ENCODE results near the gene TENM4. TPM values are rescaled to one million over a fixed set of nuclear protein-coding genes. Genes with fewer than 3 reads are reported as not detected.

TENM4 gene
- polyA plus RNA-seq, 3 donors = 21.1 to 26.5 (median 26.0) TPM

DNA sequence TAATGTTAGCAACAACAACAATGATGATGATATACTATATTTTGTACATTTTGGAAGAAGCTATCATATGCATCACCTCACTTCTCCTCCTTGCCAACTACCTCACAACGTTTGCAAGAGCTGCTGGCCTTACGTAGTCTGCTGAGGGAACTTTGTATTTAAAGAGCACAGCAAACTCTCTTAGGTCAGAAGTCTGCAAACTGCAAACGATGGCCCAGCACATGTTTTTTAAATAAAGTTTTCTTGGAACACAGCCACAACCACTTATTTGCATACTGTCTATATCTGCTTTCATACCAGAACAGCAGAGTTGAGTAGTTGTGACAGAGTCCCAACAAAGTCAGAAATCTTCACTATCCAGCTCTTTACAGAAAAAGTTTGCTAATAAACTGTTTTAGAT lies 261.7 kb downstream of the TENM4 start:
- DNase-seq = no peak

DNA sequence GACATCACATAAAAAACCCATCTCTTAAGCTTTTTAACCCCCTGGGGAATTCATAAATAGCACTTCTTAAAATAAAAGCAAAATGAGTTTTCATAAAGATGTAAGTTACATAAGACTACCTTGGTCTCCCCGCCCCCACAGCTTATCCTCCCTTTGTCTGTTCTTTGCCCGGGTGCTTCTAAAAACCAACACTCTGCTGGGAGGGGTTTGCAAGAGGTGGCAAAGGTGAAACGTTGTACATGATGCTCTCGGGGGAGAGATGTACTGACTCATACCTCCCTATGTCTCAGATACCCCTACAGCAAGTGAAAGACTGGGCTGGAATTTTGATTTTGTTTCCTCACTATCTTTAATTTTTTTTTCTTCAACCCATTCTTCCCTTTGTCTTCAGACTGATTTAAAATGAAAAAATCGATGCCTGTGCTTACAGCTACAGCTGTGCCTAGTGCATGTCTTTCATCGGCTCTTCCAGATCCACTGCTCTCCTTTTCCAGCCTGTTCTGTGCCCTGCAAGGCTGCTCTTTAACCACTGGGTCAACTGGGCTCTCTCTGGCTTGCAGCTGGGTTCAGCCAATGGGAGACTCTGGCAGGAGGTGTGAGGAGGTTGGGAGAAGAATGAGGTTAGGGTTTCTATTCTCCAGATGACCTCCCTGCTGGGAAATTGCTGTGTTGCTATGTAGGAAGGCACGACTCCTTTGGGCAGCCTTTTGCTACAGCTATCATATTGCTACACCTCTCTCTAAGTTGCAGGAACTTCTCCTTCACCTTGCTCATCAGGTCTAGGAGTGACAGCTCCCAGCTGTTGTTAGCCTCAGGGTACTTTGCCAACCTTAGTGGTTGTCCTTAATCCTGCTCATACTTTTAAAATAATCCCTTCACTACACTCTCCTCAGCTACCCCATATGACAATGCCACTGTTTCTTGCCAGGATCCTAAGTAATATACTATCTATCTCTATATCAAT lies 266.5 kb downstream of the TENM4 start:
- no peak for DNase-seq

DNA sequence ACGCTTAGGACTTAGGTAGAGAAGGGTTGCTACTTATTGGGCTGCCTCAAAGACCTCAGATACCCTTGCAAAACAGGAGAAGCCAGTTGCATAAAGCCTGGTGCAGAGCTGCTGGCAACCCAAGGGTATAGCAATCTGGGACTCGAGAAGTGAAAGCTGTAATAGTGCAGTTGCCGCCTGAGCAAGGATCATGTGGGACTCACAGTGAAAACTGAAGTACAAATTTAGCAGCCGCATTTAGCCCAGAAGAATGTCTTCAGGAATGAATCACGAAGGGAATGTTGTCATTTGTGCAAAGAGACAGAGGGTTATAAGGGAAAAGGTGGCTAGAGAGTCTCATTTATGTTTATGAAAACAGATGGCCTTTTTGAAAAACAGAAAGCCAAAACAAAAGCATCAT lies 267.2 kb downstream of the TENM4 start:
- DNase-seq = no peak

DNA sequence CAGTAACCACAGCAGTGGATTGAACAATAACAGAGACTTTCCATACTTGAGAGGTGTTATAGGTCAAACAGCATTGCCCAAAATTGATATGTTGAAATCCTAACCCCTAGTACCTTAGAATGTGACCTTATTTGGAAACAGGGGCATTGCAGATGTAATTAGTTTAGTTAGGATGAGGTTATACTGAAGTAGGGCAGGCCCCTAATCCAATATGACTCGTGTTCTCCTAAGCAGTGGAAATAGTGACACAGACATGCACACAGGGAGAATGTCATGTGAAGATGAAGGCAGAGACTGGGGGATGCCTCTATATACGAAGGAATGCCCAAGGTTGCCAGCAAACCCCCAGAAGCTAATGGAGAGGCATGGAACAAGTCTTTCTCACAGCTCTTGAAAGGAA lies 270.5 kb downstream of the TENM4 start:
- DNase-seq = no peak

DNA sequence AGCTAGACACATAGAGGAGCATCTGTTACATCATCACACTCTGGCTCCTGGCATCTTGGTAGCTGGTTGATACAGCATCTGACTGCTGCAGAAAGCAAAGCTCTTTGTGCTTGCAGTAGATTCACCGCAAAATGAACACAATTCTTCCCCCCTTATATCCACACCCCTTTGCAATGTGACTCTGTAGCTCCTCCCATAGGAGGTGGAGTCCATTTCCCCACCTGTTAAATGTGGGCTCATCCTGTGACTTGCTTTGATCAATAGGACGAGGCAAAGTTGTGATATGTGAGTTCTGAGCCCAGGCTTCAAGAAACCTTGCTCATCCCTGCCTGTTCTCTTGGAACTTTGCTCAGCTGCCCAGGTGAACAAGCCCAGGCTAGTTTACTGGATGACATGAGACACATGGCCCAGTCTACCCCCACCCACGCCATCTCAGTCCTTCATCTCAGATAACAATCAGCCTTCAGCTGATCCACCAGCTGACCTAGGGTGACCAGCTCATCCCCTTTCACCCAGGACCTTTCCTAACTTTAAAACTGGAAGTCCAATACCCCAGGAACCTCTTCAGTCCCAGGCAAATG lies 272.2 kb downstream of the TENM4 start:
- no peak for DNase-seq

DNA sequence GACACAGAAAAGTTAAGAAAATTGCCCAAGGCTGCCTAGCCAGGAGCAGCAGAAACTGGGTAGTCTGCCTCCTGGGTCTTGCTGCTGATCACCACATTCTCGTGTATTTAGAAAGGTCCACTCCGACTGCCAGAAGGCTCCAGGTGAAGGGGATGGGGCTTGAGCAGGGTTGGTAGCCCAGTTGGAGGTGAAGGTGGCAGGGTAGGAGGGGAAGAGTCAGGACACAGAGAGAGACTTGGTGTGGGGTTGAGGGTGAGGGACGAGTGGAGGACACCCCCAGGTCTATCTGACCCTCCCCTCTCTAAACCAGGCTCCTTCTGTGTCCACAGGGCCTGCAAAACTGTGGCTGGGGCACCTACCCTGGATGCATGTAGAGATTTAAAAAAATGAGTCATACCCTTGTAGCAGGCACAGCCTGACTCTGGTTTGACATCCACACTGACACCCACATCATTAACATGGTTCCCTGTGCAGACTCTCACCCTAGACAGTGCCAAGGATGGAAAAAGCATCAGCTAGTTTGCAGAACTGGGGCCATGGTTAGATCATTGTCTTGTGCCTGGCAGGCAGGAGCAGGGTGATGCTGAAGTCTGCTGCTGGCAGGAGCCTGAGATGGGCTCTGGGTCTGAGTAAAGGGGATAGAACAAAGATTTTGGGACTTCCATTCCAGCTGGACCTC lies 273.2 kb downstream of the TENM4 start:
- no peak for DNase-seq

DNA sequence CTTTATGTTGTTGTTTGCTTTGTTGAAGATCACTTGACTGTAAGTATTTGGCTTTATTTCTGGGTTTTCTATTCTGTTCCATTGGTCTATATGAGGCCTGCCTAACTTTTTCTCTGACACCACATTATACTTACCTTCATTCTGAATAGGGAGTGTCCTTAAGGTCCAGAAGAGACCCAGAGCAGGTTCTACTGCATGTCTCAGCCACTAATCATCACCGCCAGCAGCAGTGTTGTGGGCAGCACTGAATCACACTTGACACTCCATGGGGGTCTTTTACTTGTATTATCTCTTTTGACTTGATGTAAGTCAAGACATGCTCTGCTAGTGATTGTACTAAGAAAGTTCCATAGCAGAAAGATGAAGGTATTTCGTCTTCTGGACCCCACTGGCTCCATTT lies 274.9 kb downstream of the TENM4 start:
- DNase-seq = no peak

DNA sequence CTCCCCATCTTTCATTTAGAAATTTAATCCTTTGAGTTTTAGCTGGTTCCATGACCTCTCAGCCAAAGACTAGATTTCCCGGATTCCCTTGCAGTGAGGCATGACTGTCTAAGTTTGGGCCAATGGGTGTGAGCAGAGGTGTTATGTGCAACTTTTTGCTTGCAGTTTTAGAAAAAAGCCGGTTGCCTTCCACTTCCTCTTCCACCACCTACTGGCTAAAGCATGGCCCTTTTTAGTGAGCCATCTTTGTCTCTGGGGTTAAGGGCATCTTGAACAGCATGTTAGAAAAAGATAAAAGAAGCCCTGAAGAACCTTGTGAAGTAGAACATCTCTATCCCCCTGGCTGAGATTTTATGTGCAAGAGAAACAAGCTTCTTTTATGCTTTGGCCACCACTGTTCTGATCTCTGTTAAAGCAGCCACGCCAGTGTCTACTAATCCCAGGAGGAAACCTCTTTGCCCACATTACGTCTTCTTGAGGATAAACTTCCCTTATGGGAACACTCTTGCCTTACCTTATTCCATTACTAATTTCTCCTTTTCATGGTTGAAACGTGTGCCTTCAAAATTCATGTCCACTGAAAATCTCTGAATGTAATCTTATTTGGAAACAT lies 279.9 kb downstream of the TENM4 start:
- no peak for DNase-seq

DNA sequence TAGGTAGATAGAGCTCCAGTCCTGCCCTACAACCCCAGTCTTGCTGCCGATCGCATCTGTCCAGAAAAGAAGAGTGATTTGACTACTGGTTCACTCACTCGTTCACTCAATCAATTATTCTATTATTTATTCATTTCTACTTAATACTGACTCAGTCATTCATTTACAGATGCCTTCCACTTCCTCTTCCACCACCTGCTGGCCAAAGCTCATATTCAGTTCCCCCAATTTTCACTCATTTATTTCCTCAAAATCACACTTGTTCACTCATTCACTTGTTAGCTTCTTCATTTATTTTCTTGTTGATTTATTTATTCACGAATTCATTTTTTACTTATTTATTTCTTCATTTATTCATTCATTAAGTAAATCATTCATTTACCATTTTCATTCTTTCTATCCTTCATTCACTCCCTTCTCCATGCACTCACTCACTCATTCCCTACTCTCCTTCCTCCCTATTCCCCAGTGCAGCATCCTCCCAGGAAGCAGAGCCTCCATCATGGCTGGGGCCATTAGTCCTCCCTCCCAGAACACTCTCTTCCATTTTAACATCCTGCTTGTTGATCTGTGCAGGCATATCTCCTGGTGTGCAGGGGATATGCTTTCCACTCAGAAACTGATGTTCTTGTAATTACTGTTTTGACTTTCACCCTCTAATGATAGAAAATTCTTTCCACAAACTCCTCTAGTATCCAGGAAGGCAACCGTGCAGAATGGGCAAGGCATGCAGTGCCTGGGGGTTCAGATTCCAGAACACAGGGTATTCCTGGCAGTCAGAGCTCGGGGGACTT lies 281.0 kb downstream of the TENM4 start:
- DNase-seq = no peak

DNA sequence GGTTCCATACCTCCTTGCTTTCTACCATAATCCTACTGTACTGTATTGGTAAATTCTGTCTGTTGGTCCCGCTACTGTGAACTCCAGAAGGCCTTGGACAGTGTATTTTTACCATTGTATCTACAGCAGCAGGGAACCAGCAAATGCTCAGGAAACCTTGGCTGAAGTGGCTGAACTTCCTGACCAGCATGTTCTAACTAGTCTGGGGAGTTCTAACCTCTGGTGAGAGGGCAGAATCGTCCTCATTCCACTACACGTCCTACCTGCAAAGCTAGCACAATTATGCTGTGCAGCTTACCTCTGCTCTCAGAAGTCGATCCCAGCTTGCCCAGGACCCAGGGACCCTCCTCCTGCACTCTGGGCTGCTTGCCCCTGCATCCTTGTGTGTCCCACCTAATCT lies 283.1 kb downstream of the TENM4 start:
- DNase-seq = no peak

DNA sequence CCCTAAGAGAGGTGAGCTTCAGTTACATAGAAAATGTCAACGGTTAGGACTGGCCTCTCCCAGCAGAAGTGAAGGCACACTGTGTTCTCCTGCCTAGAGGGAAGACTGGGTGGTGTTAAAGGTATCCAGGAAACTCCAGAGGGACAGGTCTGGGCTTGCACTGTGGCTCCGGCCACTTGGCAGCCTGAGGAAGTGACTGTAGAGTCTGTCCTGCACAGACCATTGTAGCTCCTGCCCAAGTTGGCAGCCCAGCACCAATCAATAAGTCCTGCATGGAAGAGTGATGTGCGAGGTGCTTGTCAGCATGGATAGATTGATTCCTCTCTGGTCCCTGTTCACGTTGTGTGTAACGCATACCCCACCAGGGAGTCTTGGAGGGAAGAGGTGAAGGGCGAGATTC lies 284.8 kb downstream of the TENM4 start:
- no peak for DNase-seq

DNA sequence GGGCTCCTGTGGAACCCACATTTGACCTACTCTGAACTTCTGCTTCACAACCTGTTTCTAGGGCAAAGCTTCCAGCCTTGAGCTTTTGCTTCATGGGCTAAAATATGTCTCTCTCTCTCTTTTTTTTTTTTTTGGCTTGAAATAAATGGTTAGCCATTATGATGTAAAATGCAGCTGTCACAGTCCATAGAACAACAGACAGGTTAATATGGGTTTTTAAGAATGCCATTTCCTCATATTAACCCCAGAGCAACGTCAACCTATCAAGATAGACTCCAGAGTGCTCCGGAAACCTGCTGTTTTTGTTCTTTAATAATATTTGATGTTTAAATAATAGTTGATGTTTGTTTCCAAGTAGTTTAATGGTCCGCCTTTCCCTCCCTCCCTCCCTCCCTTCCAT lies 285.6 kb downstream of the TENM4 start:
- no peak for DNase-seq

DNA sequence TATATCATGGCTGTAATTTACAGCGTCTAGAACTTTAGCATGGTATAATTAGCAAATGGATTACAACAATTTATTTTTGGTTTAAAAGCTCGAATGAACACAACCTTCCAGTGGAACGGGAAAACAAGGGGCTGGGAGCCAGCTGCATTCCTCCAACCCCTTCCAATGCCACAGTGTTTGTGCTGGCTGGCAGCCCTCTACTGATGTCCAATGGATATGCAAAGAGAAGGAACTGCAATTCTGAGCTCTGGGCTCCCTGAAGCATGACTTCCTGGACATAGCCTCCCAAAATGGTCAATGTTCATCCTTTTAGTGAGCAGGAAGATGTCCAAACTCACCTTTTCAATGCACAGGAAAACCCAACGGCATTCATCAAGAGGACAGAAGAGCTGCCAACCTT lies 288.3 kb downstream of the TENM4 start:
- DNase-seq = no peak

DNA sequence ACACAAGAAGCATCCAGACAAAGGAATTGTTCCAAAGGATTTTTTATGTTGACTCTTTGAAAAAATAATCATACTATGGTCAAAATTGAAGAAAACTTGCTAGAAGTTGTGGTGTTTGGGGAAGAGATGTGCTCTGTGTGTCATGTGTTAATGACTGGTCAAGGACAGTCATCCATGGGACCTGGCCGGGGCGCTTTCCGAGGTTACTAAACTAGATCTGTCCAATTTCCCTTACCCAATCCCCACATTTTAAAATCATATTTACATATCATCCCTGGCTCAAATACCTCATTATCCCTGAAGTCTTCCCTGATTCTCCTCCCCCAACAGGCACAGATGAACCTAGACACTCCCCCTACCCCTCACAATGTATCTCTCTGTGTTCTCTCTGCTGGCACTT lies 289.4 kb downstream of the TENM4 start:
- DNase-seq = no peak

DNA sequence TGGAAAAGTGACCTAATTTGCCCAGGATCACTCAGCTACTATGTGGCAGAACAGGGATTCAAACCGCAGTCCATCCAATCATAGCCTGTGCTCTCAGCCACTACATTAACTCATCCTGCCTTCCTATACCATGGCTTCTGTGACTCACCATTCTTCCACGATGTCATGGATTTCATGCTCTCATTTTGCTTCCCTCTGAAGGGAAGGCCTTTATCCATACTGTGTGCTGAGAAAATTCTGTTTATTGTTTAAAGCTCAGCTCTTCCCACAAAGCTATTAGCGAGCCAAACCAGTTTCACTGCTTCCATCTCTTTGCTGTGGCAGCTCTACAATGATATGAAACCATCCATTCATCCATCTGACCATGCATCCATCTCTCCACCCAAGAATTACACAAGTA lies 289.9 kb downstream of the TENM4 start:
- no peak for DNase-seq

DNA sequence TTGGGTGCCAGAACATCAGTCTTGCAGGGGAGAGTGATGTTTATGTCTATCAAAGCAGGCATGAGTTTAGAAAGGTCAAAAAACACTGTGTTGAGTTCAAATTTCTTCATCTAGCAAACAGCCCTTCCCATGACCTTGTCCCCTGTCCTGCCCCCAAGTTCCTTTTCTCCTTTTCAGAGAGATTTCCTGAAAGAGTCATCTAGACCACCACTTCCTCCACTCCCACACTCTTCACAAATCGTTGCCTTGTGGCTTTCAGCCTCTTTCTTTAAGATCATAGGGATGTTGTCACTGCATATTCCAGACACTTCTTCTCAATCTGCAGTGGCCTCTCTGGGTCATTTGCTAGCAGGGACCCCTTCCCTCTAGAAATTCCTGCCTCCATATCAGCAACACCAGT lies 290.5 kb downstream of the TENM4 start:
- DNase-seq = no peak

DNA sequence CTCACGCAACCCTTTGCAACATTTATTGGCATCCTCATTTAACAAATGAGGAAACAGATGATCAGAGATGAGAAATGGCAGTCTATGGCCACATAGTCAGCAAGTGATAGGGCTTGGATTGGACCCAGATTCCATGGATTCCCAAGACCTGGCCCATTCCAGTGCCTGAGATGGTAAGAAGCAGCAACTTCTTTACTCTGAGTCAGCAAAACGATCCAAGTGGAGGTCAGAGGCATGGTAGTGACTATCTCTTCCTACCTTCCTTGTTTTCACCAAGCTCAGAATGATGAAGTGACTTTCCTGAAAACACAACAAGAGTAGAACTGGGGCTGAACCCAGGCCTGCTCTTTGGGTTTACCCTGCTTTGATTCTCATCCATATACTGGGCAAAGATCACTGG lies 293.1 kb downstream of the TENM4 start:
- DNase-seq = no peak

DNA sequence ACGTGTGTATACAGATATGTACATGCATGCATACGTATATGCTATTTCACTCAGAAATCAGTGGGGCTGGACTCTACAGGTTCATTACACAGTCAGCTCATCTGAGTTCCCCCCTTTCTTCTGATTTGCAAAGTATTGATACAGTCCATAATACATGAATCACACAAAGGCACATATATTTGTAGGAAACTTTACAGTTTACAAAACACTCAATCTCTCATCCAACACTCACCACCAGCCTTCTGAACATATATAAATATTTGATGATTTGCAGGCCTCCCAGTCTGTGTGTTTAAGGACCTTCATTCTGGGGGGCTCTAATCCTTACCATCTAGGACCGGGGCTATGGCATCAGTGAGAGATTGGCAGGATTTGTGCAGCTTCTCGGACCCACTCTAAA lies 293.8 kb downstream of the TENM4 start:
- DNase-seq = no peak

DNA sequence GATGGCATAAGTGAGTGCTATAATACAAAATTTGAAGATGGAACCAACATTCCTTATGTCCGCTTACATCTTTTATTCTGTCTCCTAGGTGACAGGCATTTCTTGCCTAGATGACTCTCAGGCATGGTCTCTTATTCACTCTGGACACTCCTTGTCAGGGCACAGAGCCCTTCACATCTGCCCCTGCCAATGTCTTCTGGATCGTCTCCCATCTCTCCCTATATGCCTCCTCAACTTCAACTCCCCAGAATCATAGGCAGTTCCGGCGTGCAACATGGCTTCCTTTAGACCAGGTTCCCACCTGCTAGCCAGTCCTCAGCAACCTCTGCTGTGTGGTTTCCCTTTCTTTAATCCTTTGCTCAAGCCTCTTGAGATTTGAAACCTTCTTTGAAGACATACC lies 300.9 kb downstream of the TENM4 start:
- DNase-seq = no peak

DNA sequence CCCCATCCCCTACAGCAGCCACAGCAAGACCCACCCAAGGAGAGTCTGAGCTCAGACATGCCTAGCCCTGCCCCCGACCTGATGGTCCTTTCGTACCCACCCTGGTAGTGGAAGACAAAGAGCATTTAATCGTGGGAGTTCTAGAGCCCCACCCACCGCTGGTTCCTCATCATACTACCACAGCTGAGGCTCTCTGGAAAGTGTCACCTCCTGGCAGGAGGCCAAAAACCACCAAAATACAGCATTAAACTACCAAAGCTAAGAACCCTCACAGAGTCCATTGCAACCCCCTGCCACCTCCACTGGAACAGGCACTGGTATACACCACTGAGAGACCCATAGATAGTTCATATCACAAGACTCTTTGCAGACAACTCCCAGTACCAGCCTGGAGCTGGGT lies 311.1 kb downstream of the TENM4 start:
- DNase-seq = no peak

DNA sequence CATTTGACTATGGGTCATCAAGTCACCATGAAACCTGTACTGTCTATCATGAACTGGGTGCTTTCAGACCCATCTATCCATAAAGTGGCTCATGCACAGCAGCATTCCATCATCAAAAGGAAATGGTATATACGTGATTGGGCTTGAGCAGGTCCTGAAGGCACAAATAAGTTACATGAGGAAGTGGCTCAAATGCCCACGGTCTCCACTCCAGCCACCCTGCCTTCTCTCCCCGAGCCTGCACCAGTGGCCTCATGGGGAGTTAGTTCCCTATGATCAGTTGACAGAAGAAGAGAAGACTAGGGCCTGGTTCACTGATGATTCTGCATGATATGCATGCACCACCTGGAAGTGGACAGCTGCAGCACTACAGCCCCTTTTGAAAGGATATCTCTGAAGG lies 312.5 kb downstream of the TENM4 start:
- no peak for DNase-seq

DNA sequence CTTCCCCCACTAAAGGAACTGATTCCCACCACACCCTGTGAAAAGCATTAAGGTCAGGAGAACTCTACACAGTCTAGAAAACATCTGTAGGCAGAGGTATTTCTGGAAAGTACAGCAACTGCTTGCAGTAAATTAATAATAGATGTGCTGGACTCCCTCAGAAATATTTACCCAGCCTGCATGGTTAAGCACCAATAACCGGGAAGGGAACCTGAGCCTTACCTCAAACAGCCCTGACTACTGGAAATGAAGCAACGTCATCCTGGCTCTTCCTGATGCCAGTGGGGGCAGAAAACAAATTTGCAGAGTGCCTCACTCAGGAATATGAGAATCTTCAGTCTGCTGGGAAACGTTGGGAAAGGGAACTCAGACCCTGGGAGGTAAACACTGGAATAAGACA lies 318.1 kb downstream of the TENM4 start:
- no peak for DNase-seq
